NCI-H82 (cell line): ENCODE data around the gene OSTC.
A peak's percentile ranks its signal among the peaks of the same experiment; 100 is the strongest.
"Not testable (repeated sequence)": the region's sequence is repeated elsewhere in the genome, so short reads cannot be mapped to it uniquely, and the experiment has no call there.

Experiments used
- DNase-seq: peaks from one replicate; lab custom pipeline; 2025; lab: John Stamatoyannopoulos, UW

OSTC gene

DNA sequence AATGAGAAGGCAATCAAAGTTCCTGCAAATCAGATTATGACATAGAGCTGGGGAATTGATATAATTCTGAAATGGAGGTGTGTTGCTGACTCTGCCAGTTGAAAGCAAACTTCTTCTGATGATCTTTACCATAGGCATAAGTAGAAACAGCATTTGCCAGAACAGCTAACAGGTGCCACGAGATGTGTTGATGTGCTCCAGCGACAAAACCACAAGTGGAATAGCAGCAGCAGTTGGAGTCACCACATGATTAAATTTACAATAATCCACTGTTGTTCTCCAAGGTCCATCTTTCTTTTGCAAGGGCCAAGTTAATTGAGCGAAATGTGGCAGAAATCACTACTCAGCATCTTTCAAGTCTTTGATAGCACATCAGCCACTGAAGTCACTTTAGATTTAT lies 3.7 kb upstream of the OSTC start:
- no peak for DNase-seq

DNA sequence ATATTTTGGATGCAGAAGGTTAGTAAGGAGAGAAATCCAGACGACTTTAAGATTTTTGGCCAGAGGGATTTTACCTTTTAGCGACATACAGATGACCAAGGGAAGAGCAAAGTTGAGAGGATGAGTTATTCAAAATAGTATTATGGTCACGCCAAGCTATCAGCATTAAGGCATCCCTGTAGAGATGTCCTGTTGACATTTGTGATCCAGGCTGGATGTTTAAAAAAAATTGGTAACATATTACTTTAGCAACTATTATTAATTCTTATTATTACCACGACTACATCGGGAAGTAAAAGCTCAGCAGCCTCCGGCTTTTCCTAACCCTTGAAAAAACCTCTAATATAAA lies 562 bp upstream of the OSTC start:
- DNase-seq = no peak

- DNase-seq = peak; percentile 22
Observed at GRCh38 chr4:108651014-108651791, 804 bp downstream of the OSTC start.

DNA sequence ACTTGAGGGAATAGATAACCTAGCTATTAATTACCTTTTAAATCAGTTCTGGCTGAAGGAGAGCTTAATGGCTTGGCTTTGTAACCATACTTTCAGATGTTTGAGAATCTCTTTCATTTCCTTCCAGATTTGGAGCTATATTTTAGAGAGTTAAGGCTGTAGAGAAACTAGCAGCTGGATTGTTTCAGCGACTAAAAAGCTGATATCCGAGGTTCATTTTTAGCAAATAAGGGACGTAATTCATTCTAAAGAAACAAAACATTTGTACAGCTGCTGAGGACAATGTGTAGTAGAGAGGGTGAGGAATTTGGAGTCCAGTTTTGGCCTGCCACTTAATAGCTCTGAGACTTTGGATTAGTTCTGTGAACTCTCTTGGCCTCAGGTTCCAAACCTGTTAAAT lies 12.2 kb downstream of the OSTC start:
- no peak for DNase-seq

- no peak for DNase-seq
Observed at GRCh38 chr4:108674356-108674977, 24.1 kb downstream of the OSTC start.

GRCh38 chr4:108681321-108681809 lies 31.0 kb downstream of the OSTC start:
- DNase-seq = no peak

GRCh38 chr4:108683479-108683878 lies 33.1 kb downstream of the OSTC start:
- peak; percentile 56 for DNase-seq

- DNase-seq = no peak
Observed at GRCh38 chr4:108685036-108685686, 34.8 kb downstream of the OSTC start.

GRCh38 chr4:108690738-108691137 lies 40.3 kb downstream of the OSTC start:
- no peak for DNase-seq

DNA sequence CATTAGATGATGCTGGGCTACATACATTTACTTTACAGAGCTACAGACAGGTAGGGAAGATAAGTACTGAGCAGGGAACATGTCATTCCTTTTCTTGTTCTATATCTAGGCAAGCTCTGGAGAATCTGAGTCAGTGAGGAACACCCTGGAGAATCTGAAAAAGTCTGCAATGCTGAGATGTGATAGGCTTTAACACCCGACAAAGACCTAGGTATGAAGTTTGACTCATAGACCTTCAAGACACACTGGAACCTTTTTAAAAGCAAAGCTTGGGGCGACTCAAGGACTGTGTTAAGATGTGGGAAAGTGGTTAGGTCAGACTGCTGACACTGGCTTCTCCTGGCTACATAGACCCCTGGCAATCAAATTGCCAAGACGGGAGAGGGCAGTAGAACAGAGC lies 42.8 kb downstream of the OSTC start:
- DNase-seq = no peak

- DNase-seq = no peak
Observed at GRCh38 chr4:108693819-108694218, 43.4 kb downstream of the OSTC start.

GRCh38 chr4:108694423-108694822 lies 44.0 kb downstream of the OSTC start:
- DNase-seq = no peak

DNA sequence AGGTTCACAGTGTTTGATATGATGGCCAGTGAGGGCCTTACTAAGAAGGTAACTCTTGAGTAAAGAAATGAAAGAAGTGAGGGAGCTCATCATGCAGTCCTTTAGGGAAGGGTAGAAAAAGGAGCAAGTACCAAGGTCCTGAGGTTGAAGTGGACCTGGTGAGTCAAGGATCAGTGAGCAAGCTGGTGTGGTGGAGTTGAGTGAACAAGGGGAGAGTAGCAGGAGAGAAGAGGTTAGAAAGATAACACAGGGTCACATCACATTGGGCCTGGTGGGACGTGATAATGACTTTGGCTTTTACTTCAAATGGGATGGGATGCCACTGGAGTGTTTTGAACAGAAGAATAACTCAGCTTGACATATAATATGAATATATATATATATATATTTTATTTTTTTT lies 44.7 kb downstream of the OSTC start:
- no peak for DNase-seq

DNA sequence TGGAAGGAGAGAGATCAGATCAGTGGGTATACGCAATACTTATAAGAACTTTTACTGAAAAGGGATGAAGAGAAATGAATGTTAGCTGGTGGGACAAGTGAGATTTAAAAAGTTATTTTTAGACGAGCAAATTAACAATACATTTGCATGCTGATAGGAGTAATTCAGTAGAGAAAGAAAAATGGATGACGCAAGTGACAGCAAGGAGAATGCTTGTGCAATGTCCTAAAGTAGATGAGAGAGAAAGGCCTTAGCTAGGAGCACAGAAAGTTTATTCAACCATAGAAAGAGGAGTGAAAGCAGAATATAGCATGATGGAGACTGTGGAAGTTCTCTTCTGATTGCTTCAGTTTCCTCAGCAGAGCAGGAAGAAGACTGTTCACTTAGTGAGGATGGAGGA lies 45.8 kb downstream of the OSTC start:
- DNase-seq = no peak

DNA sequence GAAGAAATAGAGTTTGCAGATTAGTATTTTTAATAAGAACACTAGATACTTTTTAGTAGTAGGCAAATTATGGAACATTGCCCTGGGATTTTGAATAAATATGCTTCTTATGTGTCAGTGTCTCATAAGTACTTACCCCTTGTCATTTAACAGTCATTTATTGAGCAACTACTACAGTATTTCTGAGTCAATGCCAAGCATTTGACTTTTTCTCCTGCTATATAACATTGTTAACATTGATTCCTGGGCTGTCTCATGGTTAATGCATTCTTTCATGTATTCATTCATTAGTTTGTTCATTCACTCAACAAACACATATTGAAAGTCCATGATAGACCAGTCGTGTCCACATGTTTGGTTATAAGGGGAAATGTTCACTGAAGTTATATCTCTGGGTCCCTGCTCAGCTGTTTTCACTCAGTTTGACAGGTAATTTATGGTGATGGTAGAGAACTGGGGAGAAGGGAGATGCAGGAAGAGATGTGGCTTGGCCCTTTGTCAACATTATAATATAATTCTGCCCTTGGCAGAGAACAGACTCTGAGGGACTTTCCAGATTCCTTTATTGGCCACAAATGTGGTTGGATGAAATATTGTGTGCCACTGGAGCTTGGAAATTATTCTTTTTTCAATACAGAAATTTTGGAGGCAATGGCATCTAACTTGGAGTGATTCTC lies 49.8 kb downstream of the OSTC start:
- no peak for DNase-seq

DNA sequence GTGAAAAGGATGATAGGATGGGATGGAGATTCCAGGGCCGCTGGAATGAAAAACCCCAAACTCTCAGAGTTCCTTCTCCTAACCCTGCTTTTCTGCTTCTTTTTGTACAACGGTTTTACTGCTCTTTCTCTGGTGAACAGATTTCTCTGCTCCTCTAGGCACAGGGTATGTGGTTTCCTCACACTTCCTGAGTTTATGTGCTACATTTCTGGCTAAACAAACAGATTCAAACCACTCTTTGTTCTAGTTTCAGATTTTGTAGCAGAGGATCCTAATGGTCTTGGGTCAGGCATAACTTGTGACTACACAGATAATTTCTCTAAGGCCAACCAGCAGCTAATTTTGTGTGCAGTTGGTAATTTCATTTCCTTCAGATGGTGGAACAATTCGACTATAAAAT lies 52.6 kb downstream of the OSTC start:
- no peak for DNase-seq

DNA sequence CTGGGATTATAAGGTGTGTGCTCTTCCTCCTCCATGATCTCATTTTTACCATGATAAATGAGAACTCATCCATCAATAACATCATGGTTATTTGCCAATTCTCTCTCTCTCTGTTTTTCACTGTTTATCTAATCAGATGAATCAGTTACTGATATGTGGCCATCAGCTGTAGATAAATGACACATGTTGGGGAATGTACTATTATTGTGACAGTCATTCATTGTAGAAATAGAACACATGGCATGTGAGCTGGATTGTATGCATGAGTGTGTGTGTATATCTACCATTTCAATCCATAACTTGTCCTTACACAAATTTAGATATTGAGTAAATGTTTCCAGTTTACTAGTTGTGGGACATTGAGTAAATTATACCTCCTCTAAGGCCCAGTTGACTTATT lies 53.0 kb downstream of the OSTC start:
- no peak for DNase-seq

- no peak for DNase-seq
Observed at GRCh38 chr4:108703966-108704365, 53.6 kb downstream of the OSTC start.

- no peak for DNase-seq
Observed at GRCh38 chr4:108706289-108706688, 55.9 kb downstream of the OSTC start.

DNA sequence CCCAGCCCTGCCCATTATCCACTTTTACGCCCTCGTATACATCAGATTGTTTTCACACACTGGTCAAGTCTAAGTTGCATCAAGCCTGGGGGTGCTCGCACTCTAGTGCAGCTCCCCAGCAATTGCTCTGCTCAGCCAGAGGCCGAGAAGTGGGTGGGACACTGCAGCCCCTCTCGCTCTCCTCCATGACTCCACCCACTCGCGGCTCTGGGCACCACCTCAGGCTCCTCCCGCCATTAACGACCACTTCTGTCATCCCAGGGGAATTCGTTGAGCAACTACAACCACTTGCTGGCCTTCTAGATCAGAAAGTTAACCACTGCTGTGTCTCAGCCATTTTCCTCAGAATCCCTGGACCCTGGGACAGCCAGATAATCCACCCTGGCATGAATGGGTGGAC lies 58.8 kb downstream of the OSTC start:
- DNase-seq = no peak

DNA sequence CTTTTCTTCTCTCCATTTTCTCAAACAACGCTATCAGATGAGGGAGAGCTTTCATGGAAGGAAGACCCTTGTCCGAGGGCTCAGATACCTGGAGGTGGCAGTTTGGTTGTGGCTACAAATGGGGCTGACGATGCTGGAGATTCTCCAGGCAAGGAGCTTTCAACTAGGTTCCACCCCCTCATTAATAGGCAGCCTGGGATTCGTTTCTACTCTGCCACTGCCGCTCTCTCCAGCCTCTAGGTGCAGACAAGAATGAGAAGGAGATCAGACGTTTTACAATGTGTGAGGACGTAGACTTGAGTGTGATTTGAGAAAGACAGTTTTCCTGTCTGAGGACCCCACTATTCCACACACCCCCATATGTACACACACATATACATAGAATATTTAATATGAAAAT lies 59.3 kb downstream of the OSTC start:
- no peak for DNase-seq

- not testable (repeated sequence) for DNase-seq
Observed at GRCh38 chr4:108710578-108710977, 60.2 kb downstream of the OSTC start.

- no peak for DNase-seq
Observed at GRCh38 chr4:108714880-108715279, 64.5 kb downstream of the OSTC start.
